Neural progenitor cell (in vitro differentiated cells): Measurements from ENCODE around the gene IBA57. TPM values are rescaled to one million over a fixed set of nuclear protein-coding genes. Genes with fewer than 3 reads are reported as not detected.
A peak's percentile ranks its signal among the peaks of the same experiment; 100 is the strongest.

Experiments
- DNase-seq: peaks from one replicate; pipeline ENCODE4 v3.0.0-alpha.2; 2016; ENCODE audit warnings: low spot score
- H2AFZ ChIP-seq: fragments of 200-600 bp; sonication (generic); replicated peaks from 2 replicates; pipeline ENCODE4 v1.6.1; 2016; ENCODE audit warnings: antibody characterized with exemption
- H3F3A ChIP-seq: fragments of 200-600 bp; sonication (generic); 2 replicates; pipeline ENCODE4 v1.6.1; 2016; ENCODE audit warnings: antibody characterized with exemption, low read depth
- H3K27ac ChIP-seq: fragments of 200-600 bp; sonication (generic); 2 replicates; pipeline ENCODE4 v1.5.1; 2016; ENCODE audit warnings: mild to moderate bottlenecking
- H3K27me3 ChIP-seq: fragments of 200-600 bp; sonication (generic); 2 replicates; pipeline ENCODE4 v1.6.1; 2016; ENCODE audit warnings: mild to moderate bottlenecking, moderate library complexity
- H3K36me3 ChIP-seq: fragments of 200-600 bp; sonication (generic); 2 replicates; pipeline ENCODE4 v1.5.1; 2016
- H3K4me1 ChIP-seq: fragments of 200-600 bp; sonication (generic); 2 replicates; pipeline ENCODE4 v1.6.1; 2016; ENCODE audit warnings: mixed run types
- H3K4me2 ChIP-seq: fragments of 200-600 bp; sonication (generic); 2 replicates; pipeline ENCODE4 v1.6.1; 2016
- H3K4me3 ChIP-seq: fragments of 200-600 bp; sonication (generic); 2 replicates; pipeline ENCODE4 v1.5.1; 2016
- H3K79me2 ChIP-seq: fragments of 200-600 bp; sonication (generic); 2 replicates; pipeline ENCODE4 v1.6.1; 2016; ENCODE audit warnings: low read depth
- H3K9ac ChIP-seq: fragments of 200-600 bp; sonication (generic); 2 replicates; pipeline ENCODE4 v1.6.1; 2016
- H3K9me3 ChIP-seq: fragments of 200-600 bp; sonication (generic); 2 replicates; pipeline ENCODE4 v1.5.1; 2016; ENCODE audit warnings: low read depth
- H4K20me1 ChIP-seq: fragments of 200-600 bp; sonication (generic); 2 replicates; pipeline ENCODE4 v1.6.1; 2016; ENCODE audit warnings: low read depth
- H3K27ac Mint-ChIP-seq: 3 replicates; pipeline ENCODE4 v1.8.0; 2021; ENCODE audit warnings: mixed read lengths
- H3K27me3 Mint-ChIP-seq: 2 replicates; pipeline ENCODE4 v1.8.0; 2022; ENCODE audit warnings: low read depth, mild to moderate bottlenecking, inconsistent platforms, moderate library complexity, mixed read lengths; ENCODE audit not compliant: insufficient read depth
- H3K36me3 Mint-ChIP-seq: 3 replicates; pipeline ENCODE4 v1.8.0; 2021; ENCODE audit warnings: mixed read lengths
- H3K4me1 Mint-ChIP-seq: 3 replicates; pipeline ENCODE4 v1.8.0; 2021; ENCODE audit warnings: mixed read lengths
- H3K4me3 Mint-ChIP-seq: 3 replicates; pipeline ENCODE4 v1.8.0; 2021; ENCODE audit warnings: mild to moderate bottlenecking, moderate library complexity, mixed read lengths
- H3K9me3 Mint-ChIP-seq: 3 replicates; pipeline ENCODE4 v1.8.0; 2020; ENCODE audit warnings: mixed read lengths
- CTCF ChIP-seq: fragments of 200-600 bp; sonication (generic); IDR thresholded peaks from 2 replicates; pipeline ENCODE4 v1.5.1; 2017; ENCODE audit warnings: antibody characterized with exemption, mild to moderate bottlenecking
- EZH2 ChIP-seq: fragments of 200-600 bp; sonication (generic); IDR thresholded peaks from 2 replicates; pipeline ENCODE4 v1.6.1; 2017; ENCODE audit warnings: antibody characterized with exemption, mild to moderate bottlenecking, moderate library complexity
- EZH2phosphoT487 ChIP-seq: fragments of 200-600 bp; sonication (generic); IDR thresholded peaks from 2 replicates; pipeline ENCODE4 v1.6.1; 2017; ENCODE audit warnings: antibody characterized with exemption
- total RNA-seq: library from RNA; depleted of rRNA; stranded (reverse); fragments of >200 nt; gene quantifications from 2 replicates; pipeline ENCODE4 v1.2.3, GENCODE V29; 2015; ENCODE audit warnings: low replicate concordance

Gene IBA57
- total RNA-seq, result 2.2 and 6.7 TPM in 2 replicates

- Mint-ChIP-seq H3K4me1 (peaks cover 21% of the 10 kb centered on the region), H3K36me3 (peaks cover 6% of the 10 kb centered on the region), H3K27me3 (peaks cover 4% of the 10 kb centered on the region), H3K27ac (peak within 1 kb of the TSS; percentile 96), H3K4me3 (peak within 1 kb of the TSS; percentile 87), H3K9me3 (no peaks in the 10 kb centered on the region)
- Histone ChIP-seq H3K36me3 (no peaks in the 10 kb centered on the region), H3K4me1 (peaks cover 20% of the 10 kb centered on the region), H3K27ac (peak within 1 kb of the TSS; percentile 97), H2AFZ (peak within 1 kb of the TSS; percentile 72), H3K9me3 (no peaks in the 10 kb centered on the region), H3K4me2 (peak within 1 kb of the TSS; percentile 84), H3F3A (no peaks in the 10 kb centered on the region), H4K20me1 (no peaks in the 10 kb centered on the region), H3K27me3 (no peaks in the 10 kb centered on the region), H3K9ac (peak within 1 kb of the TSS; percentile 65), H3K4me3 (peak within 1 kb of the TSS; percentile 71), H3K79me2 (peaks cover 23% of the 10 kb centered on the region)
- peak; percentile 81 for TF ChIP-seq CTCF
- no peak for TF ChIP-seq EZH2phosphoT487
- DNase-seq, result peak; percentile 99
These were observed at the start of gene IBA57 for GRCh38 chr1:228165372-228166169. IBA57 (plus strand) TSS chr1:228165804; CDS start chr1:228165817, 13 bp downstream.

GRCh38 chr1:228117335-228117734, 48.3 kb upstream of the IBA57 start:
- Histone ChIP-seq H3K4me2 (no peak overlapping the region), H4K20me1 (no peaks in the 10 kb centered on the region), H3F3A (no peaks in the 10 kb centered on the region), H3K27me3 (peaks cover 8% of the 10 kb centered on the region), H3K9ac (no peak overlapping the region), H3K36me3 (no peaks in the 10 kb centered on the region), H3K4me3 (no peak overlapping the region), H2AFZ (no peak overlapping the region), H3K4me1 (no peaks in the 10 kb centered on the region), H3K9me3 (peaks cover 20% of the 10 kb centered on the region), H3K27ac (no peak overlapping the region), H3K79me2 (no peaks in the 10 kb centered on the region)
- peaks cover 25% of the 10 kb centered on the region for H3K9me3 Mint-ChIP-seq
- no peaks in the 10 kb centered on the region for H3K4me1 Mint-ChIP-seq
- peaks cover 4% of the 10 kb centered on the region for H3K36me3 Mint-ChIP-seq
- no peaks in the 10 kb centered on the region for H3K27me3 Mint-ChIP-seq
- no peak overlapping the region for H3K4me3 Mint-ChIP-seq
- DNase-seq, result no peak
- no peak overlapping the region for H3K27ac Mint-ChIP-seq
- no peak for TF ChIP-seq CTCF
- TF ChIP-seq EZH2, result no peak
- no peak for TF ChIP-seq EZH2phosphoT487

- no peak overlapping the region for H3K4me3 Mint-ChIP-seq
- H2AFZ ChIP-seq, result no peak overlapping the region
These were observed 47.6 kb upstream of the IBA57 start for GRCh38 chr1:228118040-228118439.

More at GRCh38 chr1:228118040-228118439, 47.6 kb upstream of the IBA57 start:
- Histone ChIP-seq H3K27me3 (peaks cover 15% of the 10 kb centered on the region), H3K4me3 (no peak overlapping the region), H3K36me3 (no peaks in the 10 kb centered on the region), H3K27ac (no peak overlapping the region), H3K79me2 (no peaks in the 10 kb centered on the region), H4K20me1 (no peaks in the 10 kb centered on the region), H3K9me3 (peaks cover 20% of the 10 kb centered on the region), H3F3A (no peaks in the 10 kb centered on the region), H3K9ac (no peak overlapping the region), H3K4me2 (no peak overlapping the region), H3K4me1 (no peaks in the 10 kb centered on the region)
- TF ChIP-seq EZH2phosphoT487 (no peak), EZH2 (no peak), CTCF (no peak)
- peaks cover 4% of the 10 kb centered on the region for H3K36me3 Mint-ChIP-seq
- H3K27me3 Mint-ChIP-seq, result peaks cover 2% of the 10 kb centered on the region
- DNase-seq, result peak; percentile 39
- no peaks in the 10 kb centered on the region for H3K4me1 Mint-ChIP-seq
- H3K9me3 Mint-ChIP-seq, result peaks cover 25% of the 10 kb centered on the region
- H3K27ac Mint-ChIP-seq, result no peak overlapping the region
